SK-N-SH treated with all-trans-retinoic acid at 6 μM for 48 hours (cell line): ENCODE results near the gene CFAP251.

Experiments
- ATAC-seq: fragments of 200-7000 bp; cut with Tn5 transposase; 3 replicates; pipeline ENCODE4 v1.9.1; 2020; ENCODE audit warnings: mild to moderate bottlenecking, moderate library complexity
- ARNTL ChIP-seq: fragments of 450-650 bp; formaldehyde crosslinking; IDR thresholded peaks from 2 replicates; pipeline ENCODE4 v1.5.0; 2020; ENCODE audit warnings: low read depth, mild to moderate bottlenecking, moderate library complexity, borderline replicate concordance
- BACH2 ChIP-seq: fragments of 250-450 bp; sonication (Bioruptor Pico); IDR thresholded peaks from 2 replicates; pipeline ENCODE4 v1.9.0; 2021; ENCODE audit warnings: mild to moderate bottlenecking, borderline replicate concordance
- CSDC2 ChIP-seq: fragments of 250-450 bp; sonication (Bioruptor Pico); IDR thresholded peaks from 2 replicates; pipeline ENCODE4 v1.5.0; 2020; ENCODE audit warnings: mild to moderate bottlenecking, moderate library complexity
- CSRNP3 ChIP-seq: fragments of 250-450 bp; sonication (Bioruptor Pico); IDR thresholded peaks from 2 replicates; pipeline ENCODE4 v1.5.1; 2021; ENCODE audit warnings: mild to moderate bottlenecking, moderate library complexity
- ESRRG ChIP-seq: fragments of 250-450 bp; sonication (Bioruptor Pico); IDR thresholded peaks from 2 replicates; pipeline ENCODE4 v1.6.1; 2021; ENCODE audit warnings: mild to moderate bottlenecking
- GLIS3 ChIP-seq: fragments of 250-450 bp; sonication (Bioruptor Pico); IDR thresholded peaks from 2 replicates; pipeline ENCODE4 v1.5.0; 2020; ENCODE audit warnings: mild to moderate bottlenecking, moderate library complexity
- OSR1 ChIP-seq: fragments of 250-450 bp; sonication (Bioruptor Pico); IDR thresholded peaks from 2 replicates; pipeline ENCODE4 v1.8.0; 2022; ENCODE audit warnings: moderate library complexity, mild to moderate bottlenecking, inconsistent platforms
- PATZ1 ChIP-seq: fragments of 250-450 bp; sonication (Bioruptor Pico); IDR thresholded peaks from 2 replicates; pipeline ENCODE4 v1.8.0; 2020; ENCODE audit warnings: mild to moderate bottlenecking, moderate library complexity, borderline replicate concordance
- RARB ChIP-seq: fragments of 250-450 bp; sonication (Bioruptor Pico); IDR thresholded peaks from 2 replicates; pipeline ENCODE4 v1.8.0; 2021; ENCODE audit warnings: mild to moderate bottlenecking, moderate library complexity
- SNAI2 ChIP-seq: fragments of 250-450 bp; sonication (Bioruptor Pico); IDR thresholded peaks from 2 replicates; pipeline ENCODE4 v1.5.0; 2020; ENCODE audit warnings: mild to moderate bottlenecking, moderate library complexity
- TCF4 ChIP-seq: fragments of 250-450 bp; sonication (Bioruptor Pico); IDR thresholded peaks from 2 replicates; pipeline ENCODE4 v1.8.0; 2021; ENCODE audit warnings: mild to moderate bottlenecking, moderate library complexity, borderline replicate concordance
- TOX ChIP-seq: fragments of 250-450 bp; sonication (Bioruptor Pico); IDR thresholded peaks from 2 replicates; pipeline ENCODE4 v1.8.0; 2021; ENCODE audit warnings: mild to moderate bottlenecking, moderate library complexity, borderline replicate concordance
- ZC3H10 ChIP-seq: fragments of 250-450 bp; sonication (Bioruptor Pico); IDR thresholded peaks from 2 replicates; pipeline ENCODE4 v1.5.1; 2021; ENCODE audit warnings: mild to moderate bottlenecking, moderate library complexity
- ZFP3 ChIP-seq: fragments of 250-450 bp; sonication (Bioruptor Pico); IDR thresholded peaks from 2 replicates; pipeline ENCODE4 v1.5.0; 2020; ENCODE audit warnings: mild to moderate bottlenecking, moderate library complexity
- ZFP30 ChIP-seq: fragments of 450-650 bp; formaldehyde crosslinking; IDR thresholded peaks from 2 replicates; pipeline ENCODE4 v1.5.0; 2022; ENCODE audit warnings: mild to moderate bottlenecking, moderate library complexity
- ZNF565 ChIP-seq: fragments of 450-650 bp; formaldehyde crosslinking; conservative IDR thresholded peaks from 2 replicates; pipeline ENCODE4 v1.5.0; 2020; ENCODE audit warnings: low read depth, mild to moderate bottlenecking, moderate library complexity
- ZNF70 ChIP-seq: fragments of 450-650 bp; formaldehyde crosslinking; IDR thresholded peaks from 2 replicates; pipeline ENCODE4 v1.5.0; 2020; ENCODE audit warnings: mild to moderate bottlenecking, moderate library complexity
- ZNF8 ChIP-seq: fragments of 450-650 bp; formaldehyde crosslinking; IDR thresholded peaks from 2 replicates; pipeline ENCODE4 v1.5.0; 2020; ENCODE audit warnings: mild to moderate bottlenecking, moderate library complexity
- TF ChIP-seq, protein P1 (sequence below): fragments of 250-450 bp; sonication (Bioruptor Pico); IDR thresholded peaks from 2 replicates; pipeline ENCODE4 v1.8.0; 2021; ENCODE audit warnings: low read depth, mild to moderate bottlenecking, moderate library complexity, borderline replicate concordance
- TF ChIP-seq, protein P2 (sequence below): fragments of 250-450 bp; sonication (Bioruptor Pico); IDR thresholded peaks from 2 replicates; pipeline ENCODE4 v1.5.1; 2020; ENCODE audit warnings: low read depth, mild to moderate bottlenecking, moderate library complexity
- TF ChIP-seq, protein P3 (sequence below): fragments of 250-450 bp; sonication (Bioruptor Pico); IDR thresholded peaks from 2 replicates; pipeline ENCODE4 v1.5.0; 2020; ENCODE audit warnings: mild to moderate bottlenecking, moderate library complexity

The CFAP251 gene

GRCh38 chr12:121992059-121992879 lies 73.9 kb downstream of the CFAP251 start (continued):
- TF ChIP-seq, protein P1, sequence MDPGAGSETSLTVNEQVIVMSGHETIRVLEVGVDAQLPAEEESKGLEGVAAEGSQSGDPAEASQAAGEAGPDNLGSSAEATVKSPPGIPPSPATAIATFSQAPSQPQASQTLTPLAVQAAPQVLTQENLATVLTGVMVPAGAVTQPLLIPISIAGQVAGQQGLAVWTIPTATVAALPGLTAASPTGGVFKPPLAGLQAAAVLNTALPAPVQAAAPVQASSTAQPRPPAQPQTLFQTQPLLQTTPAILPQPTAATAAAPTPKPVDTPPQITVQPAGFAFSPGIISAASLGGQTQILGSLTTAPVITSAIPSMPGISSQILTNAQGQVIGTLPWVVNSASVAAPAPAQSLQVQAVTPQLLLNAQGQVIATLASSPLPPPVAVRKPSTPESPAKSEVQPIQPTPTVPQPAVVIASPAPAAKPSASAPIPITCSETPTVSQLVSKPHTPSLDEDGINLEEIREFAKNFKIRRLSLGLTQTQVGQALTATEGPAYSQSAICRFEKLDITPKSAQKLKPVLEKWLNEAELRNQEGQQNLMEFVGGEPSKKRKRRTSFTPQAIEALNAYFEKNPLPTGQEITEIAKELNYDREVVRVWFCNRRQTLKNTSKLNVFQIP (CRISPR knock-in tag) = no peak; the same call in 1 of the 2 replicates
- TF ChIP-seq ESRRG (CRISPR knock-in tag) (no peak), CSDC2 (CRISPR knock-in tag) (no peak), ZNF8 (CRISPR knock-in tag) (no peak), ARNTL (CRISPR knock-in tag) (no peak), TCF4 (no peak), CSRNP3 (CRISPR knock-in tag) (no peak), ZNF70 (CRISPR knock-in tag) (no peak), ZFP30 (CRISPR knock-in tag) (no peak), RARB (CRISPR knock-in tag) (no peak)

GRCh38 chr12:121996050-121996944 lies 77.9 kb downstream of the CFAP251 start:
- ATAC-seq = no peak
- TF ChIP-seq OSR1 (CRISPR knock-in tag) = no peak
- no peak for TF ChIP-seq ZNF70 (CRISPR knock-in tag)
- no peak for TF ChIP-seq ESRRG (CRISPR knock-in tag)
- TF ChIP-seq ZNF565 (CRISPR knock-in tag) = no peak
- TF ChIP-seq, protein P2, sequence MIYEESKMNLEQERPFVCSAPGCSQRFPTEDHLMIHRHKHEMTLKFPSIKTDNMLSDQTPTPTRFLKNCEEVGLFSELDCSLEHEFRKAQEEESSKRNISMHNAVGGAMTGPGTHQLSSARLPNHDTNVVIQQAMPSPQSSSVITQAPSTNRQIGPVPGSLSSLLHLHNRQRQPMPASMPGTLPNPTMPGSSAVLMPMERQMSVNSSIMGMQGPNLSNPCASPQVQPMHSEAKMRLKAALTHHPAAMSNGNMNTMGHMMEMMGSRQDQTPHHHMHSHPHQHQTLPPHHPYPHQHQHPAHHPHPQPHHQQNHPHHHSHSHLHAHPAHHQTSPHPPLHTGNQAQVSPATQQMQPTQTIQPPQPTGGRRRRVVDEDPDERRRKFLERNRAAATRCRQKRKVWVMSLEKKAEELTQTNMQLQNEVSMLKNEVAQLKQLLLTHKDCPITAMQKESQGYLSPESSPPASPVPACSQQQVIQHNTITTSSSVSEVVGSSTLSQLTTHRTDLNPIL (CRISPR knock-in tag) = no peak
- no peak for TF ChIP-seq ZFP30 (CRISPR knock-in tag)
- TF ChIP-seq, protein P3, sequence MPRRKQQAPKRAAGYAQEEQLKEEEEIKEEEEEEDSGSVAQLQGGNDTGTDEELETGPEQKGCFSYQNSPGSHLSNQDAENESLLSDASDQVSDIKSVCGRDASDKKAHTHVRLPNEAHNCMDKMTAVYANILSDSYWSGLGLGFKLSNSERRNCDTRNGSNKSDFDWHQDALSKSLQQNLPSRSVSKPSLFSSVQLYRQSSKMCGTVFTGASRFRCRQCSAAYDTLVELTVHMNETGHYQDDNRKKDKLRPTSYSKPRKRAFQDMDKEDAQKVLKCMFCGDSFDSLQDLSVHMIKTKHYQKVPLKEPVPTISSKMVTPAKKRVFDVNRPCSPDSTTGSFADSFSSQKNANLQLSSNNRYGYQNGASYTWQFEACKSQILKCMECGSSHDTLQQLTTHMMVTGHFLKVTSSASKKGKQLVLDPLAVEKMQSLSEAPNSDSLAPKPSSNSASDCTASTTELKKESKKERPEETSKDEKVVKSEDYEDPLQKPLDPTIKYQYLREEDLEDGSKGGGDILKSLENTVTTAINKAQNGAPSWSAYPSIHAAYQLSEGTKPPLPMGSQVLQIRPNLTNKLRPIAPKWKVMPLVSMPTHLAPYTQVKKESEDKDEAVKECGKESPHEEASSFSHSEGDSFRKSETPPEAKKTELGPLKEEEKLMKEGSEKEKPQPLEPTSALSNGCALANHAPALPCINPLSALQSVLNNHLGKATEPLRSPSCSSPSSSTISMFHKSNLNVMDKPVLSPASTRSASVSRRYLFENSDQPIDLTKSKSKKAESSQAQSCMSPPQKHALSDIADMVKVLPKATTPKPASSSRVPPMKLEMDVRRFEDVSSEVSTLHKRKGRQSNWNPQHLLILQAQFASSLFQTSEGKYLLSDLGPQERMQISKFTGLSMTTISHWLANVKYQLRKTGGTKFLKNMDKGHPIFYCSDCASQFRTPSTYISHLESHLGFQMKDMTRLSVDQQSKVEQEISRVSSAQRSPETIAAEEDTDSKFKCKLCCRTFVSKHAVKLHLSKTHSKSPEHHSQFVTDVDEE = no peak
- TF ChIP-seq ZC3H10 (CRISPR knock-in tag) = no peak
- TF ChIP-seq, protein P1 (CRISPR knock-in tag) = no peak
- no peak for TF ChIP-seq GLIS3 (CRISPR knock-in tag)
- no peak for TF ChIP-seq ARNTL (CRISPR knock-in tag)
- no peak for TF ChIP-seq ZNF8 (CRISPR knock-in tag)
- no peak for TF ChIP-seq CSDC2 (CRISPR knock-in tag)
- TF ChIP-seq TCF4 = no peak
- no peak for TF ChIP-seq TOX (CRISPR knock-in tag)
- no peak for TF ChIP-seq CSRNP3 (CRISPR knock-in tag)
- no peak for TF ChIP-seq ZFP3 (CRISPR knock-in tag)
- no peak for TF ChIP-seq BACH2
- TF ChIP-seq PATZ1 (CRISPR knock-in tag) = no peak
- no peak for TF ChIP-seq SNAI2 (CRISPR knock-in tag)
